GM18858 (cell line): ENCODE results near the gene SEC16B.

Source experiments
- ATAC-seq: cut with Tn5 transposase; IDR thresholded peaks from one replicate; pipeline ENCODE4 v1.9.1; 2021; ENCODE audit not compliant: unreplicated experiment

SEC16B gene

GRCh38 chr1:177944016-177944949, 25.6 kb downstream of the SEC16B start:
- ATAC-seq = no peak

GRCh38 chr1:177941976-177942375, 27.9 kb downstream of the SEC16B start:
- no peak for ATAC-seq

- ATAC-seq = no peak
Observed at GRCh38 chr1:177940682-177941081, 29.2 kb downstream of the SEC16B start.

GRCh38 chr1:177937931-177938330, 31.9 kb downstream of the SEC16B start:
- no peak for ATAC-seq

GRCh38 chr1:177937174-177937770, 32.6 kb downstream of the SEC16B start:
- ATAC-seq = no peak

- no peak for ATAC-seq
Observed at GRCh38 chr1:177935638-177936415, 34.0 kb downstream of the SEC16B start.

GRCh38 chr1:177934927-177935326, 34.9 kb downstream of the SEC16B start:
- ATAC-seq = no peak

GRCh38 chr1:177934461-177934860, 35.4 kb downstream of the SEC16B start:
- ATAC-seq = no peak

- ATAC-seq = no peak
Observed at GRCh38 chr1:177933881-177934280, 36.0 kb downstream of the SEC16B start.

GRCh38 chr1:177932123-177932522, 37.7 kb downstream of the SEC16B start:
- ATAC-seq = no peak

- ATAC-seq = no peak
Observed at GRCh38 chr1:177928952-177929351, 40.9 kb downstream of the SEC16B start.

- no peak for ATAC-seq
Observed at GRCh38 chr1:177928194-177928593, 41.7 kb downstream of the SEC16B start.

- ATAC-seq = no peak
Observed at GRCh38 chr1:177927021-177927596, 42.7 kb downstream of the SEC16B start.

GRCh38 chr1:177926201-177926600, 43.7 kb downstream of the SEC16B start:
- no peak for ATAC-seq

- ATAC-seq = no peak
Observed at GRCh38 chr1:177925006-177925405, 44.9 kb downstream of the SEC16B start.

GRCh38 chr1:177923441-177923840, 46.4 kb downstream of the SEC16B start:
- ATAC-seq = no peak

GRCh38 chr1:177922209-177922608, 47.6 kb downstream of the SEC16B start:
- ATAC-seq = no peak

GRCh38 chr1:177921590-177921989, 48.3 kb downstream of the SEC16B start:
- ATAC-seq = no peak

GRCh38 chr1:177920091-177920490, 49.8 kb downstream of the SEC16B start:
- no peak for ATAC-seq

- ATAC-seq = no peak
Observed at GRCh38 chr1:177915641-177916040, 54.2 kb downstream of the SEC16B start.

GRCh38 chr1:177914603-177915002, 55.3 kb downstream of the SEC16B start:
- ATAC-seq = no peak
